Fibroblast of peridontal ligament (primary cell): ENCODE results near the gene MED8.

Experiments used
- DNase-seq: peaks from one replicate; pipeline ENCODE4 v3.0.0-alpha.2; 2010; ENCODE audit errors: extremely low read depth

MED8 gene, protein sequence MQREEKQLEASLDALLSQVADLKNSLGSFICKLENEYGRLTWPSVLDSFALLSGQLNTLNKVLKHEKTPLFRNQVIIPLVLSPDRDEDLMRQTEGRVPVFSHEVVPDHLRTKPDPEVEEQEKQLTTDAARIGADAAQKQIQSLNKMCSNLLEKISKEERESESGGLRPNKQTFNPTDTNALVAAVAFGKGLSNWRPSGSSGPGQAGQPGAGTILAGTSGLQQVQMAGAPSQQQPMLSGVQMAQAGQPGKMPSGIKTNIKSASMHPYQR

DNA sequence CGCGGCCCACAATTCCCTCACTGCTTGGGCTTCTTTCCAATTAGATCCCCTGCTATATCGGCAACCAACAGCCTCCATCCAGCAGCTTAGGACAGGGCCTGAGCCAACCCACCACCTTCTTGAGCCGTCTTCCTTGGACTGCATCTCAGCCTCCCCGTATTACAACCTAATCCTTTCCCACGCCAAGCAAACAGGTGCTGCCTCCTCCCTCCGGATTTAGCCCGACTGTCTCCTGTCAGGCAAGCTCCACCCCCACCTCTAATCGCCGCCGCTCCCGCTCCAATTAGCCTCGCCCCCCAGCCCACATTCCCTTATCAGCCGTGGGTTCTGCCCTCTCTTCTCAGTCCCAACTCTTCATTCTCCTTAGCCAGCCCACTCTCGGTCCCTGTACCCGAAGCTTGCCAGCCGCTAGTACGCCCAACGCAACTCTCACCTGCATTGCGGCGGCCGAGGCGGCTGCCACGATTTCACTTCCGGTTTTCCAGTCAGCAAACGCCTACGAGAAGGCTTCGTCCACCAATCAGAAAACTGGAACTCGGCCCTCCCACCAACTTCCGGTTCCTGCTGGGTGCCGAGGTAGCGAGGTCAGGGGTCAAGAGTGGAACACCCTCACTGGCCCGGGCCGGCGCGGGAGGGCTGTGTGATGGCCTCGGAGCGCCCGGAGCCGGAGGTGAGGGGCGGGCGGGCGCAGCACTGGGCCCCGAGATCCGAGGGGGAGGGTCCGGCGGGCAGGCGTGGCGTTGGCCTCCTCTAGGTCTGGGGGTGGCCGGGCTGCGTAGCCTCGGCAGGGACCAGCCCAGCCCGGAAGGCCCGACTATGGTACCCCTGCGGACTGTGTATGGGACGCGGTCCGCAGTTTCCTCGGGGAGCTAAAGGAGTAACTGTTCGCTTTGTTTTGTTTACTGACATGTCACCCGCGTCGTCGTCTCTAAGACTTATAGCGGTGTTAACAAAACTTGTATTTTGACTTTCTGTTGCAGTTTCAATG, at the start of gene MED8, which contains the start of gene SZT2:
Gene MED8, minus strand, starts transcription at position 475 of the 988 bp plus-strand sequence. Its CDS starts 36 bp downstream, at position 439.
Gene SZT2, plus strand, starts transcription at position 574 of the 988 bp plus-strand sequence. Its CDS starts 70 bp downstream, at position 644.
- peak; percentile 94 for DNase-seq

GRCh38 chr1:43438953-43439581, 49.5 kb upstream of the MED8 start:
- DNase-seq = no peak

DNA sequence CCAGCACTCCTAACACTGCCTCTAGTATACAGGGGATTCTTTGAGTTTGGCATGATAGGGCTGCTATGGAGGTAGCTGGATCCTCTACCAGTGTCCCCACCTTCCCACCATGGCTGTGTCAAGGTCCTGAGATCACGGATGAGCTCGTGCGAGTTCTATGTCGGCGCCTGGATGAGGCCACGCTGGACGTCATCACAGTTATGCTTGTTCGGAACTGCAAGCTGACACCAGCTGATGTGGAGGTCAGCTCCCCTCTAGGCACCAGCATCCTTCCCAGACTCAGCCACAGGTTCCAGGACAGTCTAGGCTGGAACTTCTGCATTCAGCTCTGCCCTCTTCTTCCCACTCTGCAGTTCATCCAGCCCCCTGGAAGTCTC, 49.0 kb upstream of the MED8 start:
- no peak for DNase-seq

DNA sequence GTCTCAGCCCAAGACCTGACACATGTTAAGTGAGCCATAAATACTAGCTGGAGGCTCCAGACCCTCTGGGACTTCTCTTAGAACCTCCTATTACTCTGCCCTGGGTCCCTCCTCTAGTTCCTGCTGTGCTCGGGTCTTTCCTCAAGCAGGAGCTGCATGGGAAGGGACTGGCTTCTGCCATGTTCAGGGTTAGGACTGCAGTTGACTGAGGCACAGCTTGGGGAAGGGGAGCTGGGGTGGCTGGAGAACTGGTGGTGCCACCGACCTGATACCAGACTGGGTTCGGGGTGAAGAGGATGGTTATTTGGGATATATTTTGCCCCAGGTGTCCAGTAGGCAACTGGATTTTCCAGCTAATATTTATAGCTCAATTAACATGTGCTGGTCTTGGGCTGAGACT, 48.4 kb upstream of the MED8 start:
- DNase-seq = no peak

DNA sequence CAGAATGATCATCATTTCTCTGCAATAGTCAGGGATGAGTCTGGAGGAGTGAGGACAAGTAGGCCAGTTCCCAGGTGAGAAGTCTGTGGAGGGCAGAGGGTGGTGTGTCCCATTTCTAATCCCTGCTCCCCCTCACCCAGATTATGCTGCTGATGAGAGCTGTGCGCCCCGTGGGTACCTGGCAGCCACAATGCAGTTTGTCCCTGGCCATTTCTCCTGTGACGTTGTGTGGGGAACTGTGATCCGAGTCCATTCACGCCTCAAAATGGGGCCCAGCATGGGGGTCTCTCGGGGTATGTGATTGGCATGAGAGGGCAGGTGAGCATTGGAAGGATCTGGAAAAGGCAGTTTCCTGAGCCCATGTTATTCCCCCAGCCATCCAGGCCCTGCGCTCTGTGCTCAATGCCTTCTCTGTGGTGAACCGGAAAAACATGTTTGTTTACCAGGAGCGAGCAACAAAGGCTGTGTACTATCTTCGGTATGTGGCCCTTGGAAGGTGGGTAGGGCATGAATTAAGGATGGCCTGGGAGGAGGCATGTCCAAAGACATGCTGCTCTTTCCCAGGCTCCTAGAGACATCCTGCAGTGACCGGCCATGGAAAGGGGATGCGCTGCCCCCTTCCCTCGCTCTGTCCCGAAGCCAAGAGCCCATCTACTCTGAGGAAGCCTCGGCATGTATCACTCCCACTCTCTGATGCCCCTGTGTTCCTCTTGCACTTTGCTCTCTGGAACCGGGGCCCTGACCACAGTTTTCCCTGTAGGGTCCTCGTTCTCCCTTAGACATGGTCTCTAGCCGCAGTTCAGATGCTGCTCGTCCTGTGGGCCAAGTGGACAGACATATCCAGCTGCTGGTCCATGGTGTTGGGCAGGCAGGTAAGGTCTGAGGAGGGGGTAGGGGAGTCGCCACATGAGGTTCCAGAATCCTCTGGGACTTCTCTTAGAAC, 47.7 kb upstream of the MED8 start:
- DNase-seq = no peak

- peak; percentile 16 for DNase-seq
Observed at GRCh38 chr1:43436371-43436770, 46.8 kb upstream of the MED8 start.

GRCh38 chr1:43435146-43436145, 45.8 kb upstream of the MED8 start:
- peak; percentile 93 for DNase-seq

- no peak for DNase-seq
Observed at GRCh38 chr1:43434256-43434655, 44.7 kb upstream of the MED8 start.

GRCh38 chr1:43432907-43433306, 43.3 kb upstream of the MED8 start:
- no peak for DNase-seq

- no peak for DNase-seq
Observed at GRCh38 chr1:43432171-43432860, 42.7 kb upstream of the MED8 start.

DNA sequence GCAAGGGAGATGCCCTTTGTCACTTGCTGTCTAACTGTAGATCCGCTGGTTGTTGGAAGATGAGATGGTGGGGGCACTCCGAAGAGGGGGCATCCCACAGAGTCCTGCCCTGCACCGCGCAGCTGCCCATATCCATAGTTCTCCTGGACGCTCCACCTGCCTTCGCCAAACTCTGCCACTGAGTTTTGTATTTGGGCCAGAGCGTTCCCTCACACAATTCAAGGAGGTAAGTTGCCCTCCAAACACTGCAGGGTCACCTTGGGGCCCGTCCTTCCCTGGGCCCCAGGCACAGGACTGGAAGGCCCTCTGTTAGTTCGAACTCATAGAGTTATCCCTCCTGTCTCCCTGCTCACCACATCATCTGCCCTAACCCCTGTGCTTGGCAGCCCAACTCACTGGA, 42.1 kb upstream of the MED8 start:
- DNase-seq = no peak

DNA sequence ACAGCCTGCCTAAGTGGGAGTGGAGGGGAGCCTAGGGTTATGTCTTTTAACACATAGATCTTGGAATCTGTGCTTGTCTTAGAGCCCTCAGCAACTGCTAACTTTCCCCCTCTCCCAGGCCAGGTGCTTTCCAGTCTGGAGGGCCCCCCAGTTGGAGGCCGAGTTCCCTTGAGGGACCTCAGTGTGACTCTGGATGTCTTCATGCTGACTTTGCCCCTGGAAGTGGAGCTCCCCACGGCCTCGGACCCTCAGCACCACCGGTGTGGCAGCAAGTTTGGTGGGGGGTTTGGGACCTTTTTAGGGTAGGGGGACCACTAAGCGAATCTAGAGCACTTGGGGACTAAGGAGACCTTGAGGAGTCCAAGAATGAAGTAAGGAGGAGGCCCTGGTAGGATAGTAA, 41.2 kb upstream of the MED8 start:
- DNase-seq = no peak

GRCh38 chr1:43427941-43428340, 38.3 kb upstream of the MED8 start:
- DNase-seq = no peak

GRCh38 chr1:43427524-43427923, 37.9 kb upstream of the MED8 start:
- no peak for DNase-seq

DNA sequence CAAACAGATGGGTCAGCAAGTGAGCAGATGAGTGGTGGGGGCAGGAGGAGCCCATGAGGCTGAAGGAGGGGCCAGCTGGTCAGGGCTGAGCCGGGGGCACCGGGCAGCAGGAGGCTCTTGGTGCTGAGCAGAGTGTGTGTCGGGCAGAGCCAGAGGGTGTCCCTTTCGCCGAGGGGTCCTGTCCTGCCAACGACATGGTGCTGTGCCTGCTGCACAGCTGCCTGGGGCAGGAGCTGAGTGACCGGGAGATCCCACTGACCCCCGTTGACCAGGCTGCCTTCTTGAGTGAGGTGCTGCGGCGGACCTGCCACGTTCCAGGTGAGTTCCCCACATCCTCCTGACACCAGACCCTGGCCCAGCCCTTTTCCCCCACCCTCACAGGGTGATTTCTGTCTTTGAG, 36.6 kb upstream of the MED8 start:
- no peak for DNase-seq

GRCh38 chr1:43425045-43425444, 35.4 kb upstream of the MED8 start:
- no peak for DNase-seq

- no peak for DNase-seq
Observed at GRCh38 chr1:43423672-43424550, 34.3 kb upstream of the MED8 start.

- no peak for DNase-seq
Observed at GRCh38 chr1:43422995-43423671, 33.5 kb upstream of the MED8 start.
